Right lobe of liver (tissue), 4 donors: ENCODE data around the gene OR52B6.

Experiments
- CTCF ChIP-seq, 4 donors: fragments of 200-600 bp in 3 of 4; fragments of 450-650 bp in 1 of 4; IDR thresholded peaks; one replicate each; pipeline versions ENCODE4 v1.5.1 to v1.8.0; 2016 to 2022; ENCODE audit warnings: antibody characterized with exemption in 4 of 4, mild to moderate bottlenecking in 2 of 4
- POLR2A ChIP-seq: fragments of 450-650 bp; IDR thresholded peaks from one replicate; pipeline ENCODE4 v1.6.1; 2017; ENCODE audit warnings: antibody characterized with exemption, mild to moderate bottlenecking
- donor health status: DM: no; HTN: no; CAD: no.
- donor health status: DM: no; HTN: no; CAD: no.
- donor health status: DM: no; HTN: yes; CAD: no.

- no peak for TF ChIP-seq CTCF (IDR thresholded peaks at IDR 0.05)
- TF ChIP-seq POLR2A = no peak
These were observed 50.7 kb downstream of the OR52B6 start for GRCh38 chr11:5631417-5631816.
